Measurements from ENCODE around the gene PEAK1.

DNA sequence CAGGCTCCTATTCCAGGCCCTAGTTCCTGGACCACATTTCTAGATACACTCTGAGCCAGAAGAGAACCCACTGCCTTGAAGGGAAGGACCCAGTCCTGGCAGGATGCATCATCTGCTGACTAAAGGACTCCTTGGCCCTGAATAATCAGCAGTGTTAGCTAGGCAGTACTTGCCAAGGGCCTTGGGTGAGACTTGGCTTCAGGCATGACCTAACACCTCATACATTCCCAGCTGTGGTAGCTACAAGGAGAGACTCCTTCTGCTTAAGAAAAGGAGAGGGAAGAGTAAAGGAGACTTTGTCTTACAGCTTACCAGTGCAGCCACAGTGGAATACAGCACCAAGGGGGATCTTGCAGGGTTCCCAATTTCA lies 26.4 kb downstream of the PEAK1 start:
- TF ChIP-seq POLR2A (IDR thresholded peaks at IDR 0.05; ENCODE audit: low read length) (no peak), GATA1 (IDR thresholded peaks at IDR 0.05; ENCODE audit: low read depth, low read length) (no peak)

All from erythroblast (primary cell).